ENCODE results near the gene GDPD3.

The GDPD3 gene

DNA sequence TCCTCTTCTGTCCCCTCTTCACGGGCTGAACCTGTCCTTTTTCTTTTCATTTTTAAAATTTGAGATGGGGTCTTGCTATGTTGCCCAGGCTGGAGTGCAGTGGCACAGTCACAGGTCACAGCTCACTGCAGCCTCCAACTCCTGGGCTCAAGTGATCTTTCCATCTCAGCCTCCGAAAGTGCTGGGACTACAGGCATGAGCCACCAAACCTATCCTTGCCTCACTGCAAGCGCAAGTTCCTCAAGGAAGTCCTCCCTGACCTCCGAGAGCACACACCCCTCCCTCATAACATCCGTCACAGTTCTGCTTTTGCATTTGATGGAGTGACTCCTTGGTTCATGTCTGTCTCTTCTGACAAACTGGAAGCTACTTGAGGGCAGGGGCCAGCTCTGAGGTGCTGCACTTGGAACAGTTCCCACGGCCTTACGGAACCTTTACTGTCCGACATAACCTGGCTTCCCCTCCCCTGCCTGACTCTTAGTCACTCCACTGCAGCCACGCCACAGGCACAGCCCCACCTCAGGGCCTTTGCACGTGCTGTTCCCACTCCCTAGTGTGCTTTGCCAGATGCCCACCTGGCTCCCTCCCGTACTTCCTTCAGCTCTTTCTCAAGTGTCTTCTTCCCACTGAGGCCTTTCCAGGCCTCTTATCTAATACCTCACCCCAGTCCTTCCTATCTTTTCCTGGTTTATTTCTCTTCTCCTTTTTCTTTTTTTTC is 26.0 kb downstream of the GDPD3 start:
- H3K4me1 ChIP-seq, result peaks cover 44% of the 10 kb centered on the region
- H3K36me3 ChIP-seq, result peaks cover 50% of the 10 kb centered on the region
- no peak overlapping the region for H3K27ac ChIP-seq
- no peak overlapping the region for H3K9ac ChIP-seq
- H3K9me3 ChIP-seq, result no peaks in the 10 kb centered on the region
- peaks cover 15% of the 10 kb centered on the region for H4K20me1 ChIP-seq
- H3K4me2 ChIP-seq, result no peak overlapping the region
- H3K4me3 ChIP-seq, result no peak overlapping the region
- no peaks in the 10 kb centered on the region for H3K27me3 ChIP-seq
- TF ChIP-seq Cebpa-rat (IDR thresholded peaks at IDR 0.05), result no peak

DNA sequence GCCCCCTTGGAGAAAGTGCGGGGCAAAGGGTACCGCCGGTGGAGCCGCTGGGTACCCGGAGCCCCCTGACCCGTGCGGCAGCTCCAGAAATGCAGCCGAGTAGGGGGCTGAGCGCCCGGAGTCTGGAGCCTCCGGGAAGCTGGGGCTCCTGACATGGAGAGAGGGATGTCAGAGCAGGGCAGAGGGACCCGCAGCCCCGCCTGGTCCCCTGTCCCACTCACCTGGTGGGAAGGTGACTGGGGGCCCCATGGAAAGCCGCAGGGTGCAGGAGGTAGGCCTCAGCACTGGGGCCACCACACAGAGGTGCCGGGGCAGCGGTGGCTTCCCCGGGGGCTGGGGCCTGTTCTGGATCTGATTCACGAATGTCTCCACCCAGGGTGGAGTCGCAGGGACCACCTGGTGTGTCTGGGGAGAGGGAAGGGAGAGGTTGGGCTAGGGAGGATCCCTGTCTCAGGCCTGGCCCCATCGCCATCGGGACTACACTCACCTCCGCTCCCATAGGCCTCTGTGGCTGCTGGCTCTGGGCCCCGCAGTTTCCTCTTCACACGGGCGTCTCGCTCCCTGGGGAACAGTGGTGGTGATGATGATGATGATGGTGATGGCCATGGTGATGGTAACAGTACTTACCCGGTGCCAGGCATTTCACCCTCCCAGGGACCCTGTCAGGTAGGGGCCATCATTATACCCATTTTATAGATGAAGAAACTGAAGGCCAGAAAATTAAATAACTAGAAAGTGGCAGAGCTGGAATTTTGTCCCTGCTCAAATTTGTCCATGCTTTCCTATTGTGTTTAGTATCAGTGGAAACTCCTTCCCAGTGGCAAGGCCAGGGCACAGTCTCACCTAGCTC is 26.8 kb downstream of the GDPD3 start:
- Histone ChIP-seq H4K20me1 (peaks cover 19% of the 10 kb centered on the region), H3K27ac (peak overlapping the region; percentile 53; the same call in 1 of the 2 replicates), H3K36me3 (peaks cover 56% of the 10 kb centered on the region), H3K4me1 (peaks cover 40% of the 10 kb centered on the region), H3K9ac (0 out of 2 replicates have a peak overlapping the region, but pooled peaks have one; percentile 41), H3K4me2 (peak overlapping the region; percentile 57), H3K4me3 (no peak overlapping the region), H3K9me3 (no peaks in the 10 kb centered on the region), H3K27me3 (no peaks in the 10 kb centered on the region)
- TF ChIP-seq Cebpa-rat (IDR thresholded peaks at IDR 0.05), result no peak

DNA sequence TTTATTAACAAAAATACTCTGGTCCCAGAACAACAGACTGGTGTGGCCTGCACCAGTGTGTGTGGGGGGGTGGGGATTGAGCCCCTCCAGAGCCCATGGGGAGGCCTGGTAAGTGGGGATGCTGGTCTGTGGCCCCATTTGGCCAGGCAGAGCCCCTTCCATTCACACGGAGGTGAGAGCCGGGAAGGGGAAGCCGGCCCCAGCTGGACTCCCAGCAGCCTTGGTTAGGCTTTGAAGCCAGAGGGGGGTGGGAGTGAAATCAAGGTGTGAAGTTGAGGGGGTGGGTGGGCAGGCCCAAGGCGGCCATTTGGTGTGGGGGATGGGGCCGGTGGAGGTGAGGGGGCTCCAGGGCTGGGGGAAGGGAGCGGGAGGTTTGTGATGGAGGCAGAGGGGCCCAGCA is 27.5 kb downstream of the GDPD3 start:
- peak overlapping the region; percentile 4; the same call in 1 of the 2 replicates for H3K27ac ChIP-seq
- peaks cover 25% of the 10 kb centered on the region for H4K20me1 ChIP-seq
- no peak overlapping the region for H3K4me2 ChIP-seq
- no peak overlapping the region for H3K4me3 ChIP-seq
- H3K9ac ChIP-seq, result peak overlapping the region; percentile 32
- H3K27me3 ChIP-seq, result no peaks in the 10 kb centered on the region
- peaks cover 63% of the 10 kb centered on the region for H3K36me3 ChIP-seq
- TF ChIP-seq Cebpa-rat (IDR thresholded peaks at IDR 0.05), result no peak
- H3K9me3 ChIP-seq, result no peaks in the 10 kb centered on the region
- peaks cover 33% of the 10 kb centered on the region for H3K4me1 ChIP-seq

DNA sequence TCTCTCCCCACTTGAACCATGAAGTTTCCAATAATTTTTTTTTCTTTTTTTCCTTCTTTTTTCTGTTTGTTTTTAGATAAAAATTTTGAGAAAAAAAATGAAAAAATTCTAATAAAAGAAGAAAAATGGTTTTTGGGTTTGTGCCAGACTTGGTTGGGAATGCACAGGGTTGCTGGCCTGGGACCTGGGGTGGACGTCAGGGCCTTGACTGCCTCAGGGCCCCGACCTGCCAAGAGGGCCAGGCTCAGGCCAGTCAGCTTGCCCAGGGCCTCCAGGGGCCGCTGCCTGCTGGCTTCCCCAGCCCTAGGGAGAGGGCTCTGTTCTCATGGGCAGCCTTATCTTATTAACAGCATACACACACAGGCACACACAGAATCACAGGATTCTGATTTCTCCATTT is 28.1 kb downstream of the GDPD3 start:
- H3K4me1 ChIP-seq, result peaks cover 28% of the 10 kb centered on the region
- H3K9ac ChIP-seq, result peak overlapping the region; percentile 32
- H3K4me3 ChIP-seq, result no peak overlapping the region
- H3K27ac ChIP-seq, result peak overlapping the region; percentile 4; the same call in 1 of the 2 replicates
- no peak for TF ChIP-seq Cebpa-rat (IDR thresholded peaks at IDR 0.05)
- peaks cover 30% of the 10 kb centered on the region for H4K20me1 ChIP-seq
- H3K9me3 ChIP-seq, result no peaks in the 10 kb centered on the region
- no peak overlapping the region for H3K4me2 ChIP-seq
- H3K36me3 ChIP-seq, result peaks cover 69% of the 10 kb centered on the region
- H3K27me3 ChIP-seq, result no peaks in the 10 kb centered on the region

GRCh38 chr16:30084816-30085159 is 28.5 kb downstream of the GDPD3 start:
- Histone ChIP-seq H3K36me3 (peaks cover 74% of the 10 kb centered on the region), H3K9ac (no peak overlapping the region), H3K4me2 (no peak overlapping the region), H3K27ac (no peak overlapping the region), H3K4me3 (no peak overlapping the region), H3K27me3 (no peaks in the 10 kb centered on the region), H3K9me3 (no peaks in the 10 kb centered on the region), H3K4me1 (peaks cover 23% of the 10 kb centered on the region), H4K20me1 (peaks cover 35% of the 10 kb centered on the region)
- TF ChIP-seq Cebpa-rat (IDR thresholded peaks at IDR 0.05), result no peak

- H3K4me1 ChIP-seq, result peaks cover 18% of the 10 kb centered on the region
- no peak overlapping the region for H3K27ac ChIP-seq
- H3K4me3 ChIP-seq, result no peak overlapping the region
- no peaks in the 10 kb centered on the region for H3K9me3 ChIP-seq
- TF ChIP-seq Cebpa-rat (IDR thresholded peaks at IDR 0.05), result no peak
- H3K4me2 ChIP-seq, result no peak overlapping the region
- H3K27me3 ChIP-seq, result no peaks in the 10 kb centered on the region
- peaks cover 40% of the 10 kb centered on the region for H4K20me1 ChIP-seq
- peaks cover 79% of the 10 kb centered on the region for H3K36me3 ChIP-seq
- no peak overlapping the region for H3K9ac ChIP-seq
These were observed 29.1 kb downstream of the GDPD3 start for GRCh38 chr16:30084096-30084815.

GRCh38 chr16:30083216-30084055 is 29.9 kb downstream of the GDPD3 start:
- peaks cover 12% of the 10 kb centered on the region for H3K4me1 ChIP-seq
- H4K20me1 ChIP-seq, result peaks cover 48% of the 10 kb centered on the region
- no peak for TF ChIP-seq Cebpa-rat (IDR thresholded peaks at IDR 0.05)
- no peak overlapping the region for H3K4me3 ChIP-seq
- H3K4me2 ChIP-seq, result no peak overlapping the region
- peaks cover 87% of the 10 kb centered on the region for H3K36me3 ChIP-seq
- H3K9ac ChIP-seq, result no peak overlapping the region
- no peaks in the 10 kb centered on the region for H3K9me3 ChIP-seq
- no peaks in the 10 kb centered on the region for H3K27me3 ChIP-seq
- no peak overlapping the region for H3K27ac ChIP-seq

DNA sequence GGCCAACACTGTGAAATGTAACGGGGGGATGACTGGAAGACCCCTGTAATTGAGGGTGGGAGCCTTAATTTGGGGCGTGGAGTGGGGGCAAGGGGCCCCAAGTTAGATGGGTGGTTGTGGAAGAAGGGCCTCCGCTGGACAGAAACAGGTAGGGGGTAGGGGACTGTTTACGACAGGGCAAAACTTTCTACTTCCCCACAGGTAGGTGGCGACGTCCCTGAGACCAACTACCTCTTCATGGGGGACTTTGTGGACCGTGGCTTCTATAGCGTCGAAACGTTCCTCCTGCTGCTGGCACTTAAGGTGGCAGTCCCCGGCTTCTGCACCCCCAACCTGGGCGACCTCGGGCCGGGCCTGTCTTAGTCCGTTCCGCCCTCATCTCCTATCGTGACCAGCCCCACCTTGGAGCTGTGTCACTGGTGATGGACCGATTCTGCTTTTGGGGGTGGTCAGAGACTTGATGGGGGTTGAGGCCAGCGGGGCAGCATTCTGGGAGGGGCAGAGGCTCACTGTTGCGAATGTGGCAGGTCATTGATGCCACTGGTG is 30.7 kb downstream of the GDPD3 start:
- H4K20me1 ChIP-seq, result peaks cover 56% of the 10 kb centered on the region
- H3K9me3 ChIP-seq, result no peaks in the 10 kb centered on the region
- peaks cover 95% of the 10 kb centered on the region for H3K36me3 ChIP-seq
- H3K4me2 ChIP-seq, result no peak overlapping the region
- no peak overlapping the region for H3K27ac ChIP-seq
- peaks cover 19% of the 10 kb centered on the region for H3K4me1 ChIP-seq
- no peak for TF ChIP-seq Cebpa-rat (IDR thresholded peaks at IDR 0.05)
- H3K4me3 ChIP-seq, result no peak overlapping the region
- H3K27me3 ChIP-seq, result no peaks in the 10 kb centered on the region
- no peak overlapping the region for H3K9ac ChIP-seq

DNA sequence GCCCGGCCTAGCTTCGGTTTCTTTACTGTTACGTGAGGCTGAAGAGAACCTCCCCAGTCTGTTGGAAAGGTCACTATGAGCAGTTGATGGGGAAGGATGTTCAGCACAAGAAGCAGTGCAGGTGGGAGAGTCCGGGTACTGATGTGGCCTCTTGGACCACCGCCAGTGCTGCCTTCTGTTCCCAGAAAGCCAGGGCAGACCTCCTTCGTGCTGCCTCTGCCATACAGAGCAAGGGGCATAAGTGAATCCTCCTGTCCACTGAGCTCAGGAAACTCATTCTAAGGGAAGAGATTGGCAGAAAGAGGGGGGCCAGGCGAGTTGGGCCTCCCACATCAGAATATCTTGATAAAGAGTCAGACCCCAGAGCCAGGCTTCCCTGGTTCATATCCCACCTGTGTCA is 33.9 kb downstream of the GDPD3 start:
- Histone ChIP-seq H3K36me3 (peaks cover 73% of the 10 kb centered on the region), H3K27me3 (no peaks in the 10 kb centered on the region), H3K27ac (no peak overlapping the region), H3K9me3 (no peaks in the 10 kb centered on the region), H3K4me2 (no peak overlapping the region), H3K4me3 (no peak overlapping the region), H4K20me1 (peaks cover 71% of the 10 kb centered on the region), H3K4me1 (peaks cover 29% of the 10 kb centered on the region), H3K9ac (no peak overlapping the region)
- TF ChIP-seq Cebpa-rat (IDR thresholded peaks at IDR 0.05), result no peak

Data from BLaER1 (cell line).